Activated T-cell treated with anti-CD3 and anti-CD28 coated beads, Interleukin-2, amount 50 U/mL, for 4 hours (primary cell): ENCODE results near the gene SENP7. TPM values are rescaled to one million over a fixed set of nuclear protein-coding genes. Genes with fewer than 3 reads are reported as not detected.
"Not testable (repeated sequence)": the region's sequence is repeated elsewhere in the genome, so short reads cannot be mapped to it uniquely, and the experiment has no call there.

ENCODE experiments used
- ATAC-seq, 2 donors: fragments of 200-7000 bp; cut with Tn5 transposase; one replicate each; pipeline ENCODE4 v1.10.0; 2021
- DNase-seq: peaks from one replicate; pipeline ENCODE4 v3.0.0-alpha.2; 2020
- H3K27me3 Mint-ChIP-seq: one replicate; pipeline ENCODE4 v1.8.0; 2021; ENCODE audit warnings: low read depth, mixed read lengths
- H3K36me3 Mint-ChIP-seq: one replicate; pipeline ENCODE4 v1.8.0; 2022; ENCODE audit warnings: mixed read lengths; ENCODE audit not compliant: insufficient read depth
- H3K4me1 Mint-ChIP-seq: one replicate; pipeline ENCODE4 v1.8.0; 2021; ENCODE audit warnings: low read depth, mixed read lengths
- H3K4me3 Mint-ChIP-seq: one replicate; pipeline ENCODE4 v1.8.0; 2021; ENCODE audit warnings: mild to moderate bottlenecking, moderate library complexity, mixed read lengths
- H3K9me3 Mint-ChIP-seq: one replicate; pipeline ENCODE4 v1.8.0; 2021; ENCODE audit warnings: mixed read lengths
- total RNA-seq, 3 donors: library from RNA; stranded (reverse); gene quantifications; one replicate each; pipeline ENCODE4 v1.2.1, GENCODE V29; 2021

The SENP7 gene
- total RNA-seq, 3 donors from 2014 or later, result 3.0 to 4.6 (median 4.0) TPM

DNA sequence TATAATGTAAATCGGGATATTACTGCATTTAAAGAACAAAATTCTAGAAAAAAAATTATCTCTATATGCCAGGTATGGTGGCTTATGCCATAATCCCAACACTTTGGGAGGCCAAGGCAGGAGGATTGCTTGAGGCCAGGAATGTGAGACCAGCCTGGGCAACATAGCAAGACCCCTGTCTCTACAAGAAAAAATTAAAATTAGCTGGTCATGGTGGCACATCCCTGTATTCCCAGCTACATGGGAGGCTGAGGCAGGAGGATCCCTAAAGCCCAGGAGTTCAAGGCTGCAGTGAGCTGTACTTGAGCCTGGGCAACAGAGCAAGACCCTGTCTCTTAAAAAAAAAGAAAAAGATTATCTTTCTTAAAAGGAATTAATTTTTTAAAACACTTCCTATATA, 12.8 kb downstream of the SENP7 start:
- no peaks in the 10 kb centered on the region for H3K9me3 Mint-ChIP-seq
- DNase-seq, result no peak
- peaks cover 40% of the 10 kb centered on the region for H3K4me1 Mint-ChIP-seq
- H3K27me3 Mint-ChIP-seq, result no peaks in the 10 kb centered on the region
- ATAC-seq, result no peak
- H3K4me3 Mint-ChIP-seq, result no peak overlapping the region
- peaks cover 28% of the 10 kb centered on the region for H3K36me3 Mint-ChIP-seq

DNA sequence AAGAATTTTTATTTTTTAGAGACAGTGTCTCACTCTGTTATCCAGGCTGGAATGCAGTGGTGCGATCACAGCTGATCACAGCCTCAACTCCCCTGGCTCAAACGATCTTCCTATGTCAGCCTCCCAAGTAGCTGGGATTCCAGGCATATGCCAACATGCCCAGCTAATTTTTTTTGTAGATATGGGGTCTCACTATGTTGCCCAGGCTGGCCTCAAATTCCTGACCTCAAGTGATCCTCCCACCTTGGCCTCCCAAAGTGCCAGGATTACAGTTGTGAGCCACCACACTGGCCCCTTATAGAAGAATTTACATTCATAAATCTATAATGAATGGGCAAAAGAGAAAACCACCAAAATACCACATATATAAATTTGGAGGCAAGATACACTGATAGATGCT, 15.2 kb downstream of the SENP7 start:
- Mint-ChIP-seq H3K4me1 (peaks cover 41% of the 10 kb centered on the region), H3K9me3 (no peaks in the 10 kb centered on the region), H3K36me3 (peaks cover 34% of the 10 kb centered on the region), H3K27me3 (no peaks in the 10 kb centered on the region), H3K4me3 (no peak overlapping the region)
- no peak for ATAC-seq
- DNase-seq, result no peak

DNA sequence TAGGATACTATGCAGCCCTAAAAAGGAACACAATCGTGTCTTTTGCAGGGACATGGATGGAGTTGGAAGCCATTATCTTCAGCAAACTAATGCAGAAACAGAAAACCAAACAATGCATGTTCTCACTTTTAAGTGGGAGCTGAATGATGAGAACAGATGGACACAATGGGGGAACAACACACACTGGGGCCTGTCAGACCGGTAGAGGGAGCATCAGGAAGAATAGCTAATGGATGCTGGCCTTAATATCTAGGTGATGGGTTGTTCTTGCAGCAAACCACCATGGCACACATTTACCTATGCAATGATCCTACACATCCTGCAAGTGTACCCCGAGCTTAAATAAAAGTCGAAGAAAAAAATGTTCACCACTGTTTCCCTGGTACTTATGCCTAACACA, 17.5 kb downstream of the SENP7 start:
- DNase-seq (no peak), ATAC-seq (no peak)
- H3K36me3 Mint-ChIP-seq, result peaks cover 36% of the 10 kb centered on the region
- no peak overlapping the region for H3K4me3 Mint-ChIP-seq
- H3K4me1 Mint-ChIP-seq, result peaks cover 32% of the 10 kb centered on the region
- H3K27me3 Mint-ChIP-seq, result no peaks in the 10 kb centered on the region
- no peaks in the 10 kb centered on the region for H3K9me3 Mint-ChIP-seq

DNA sequence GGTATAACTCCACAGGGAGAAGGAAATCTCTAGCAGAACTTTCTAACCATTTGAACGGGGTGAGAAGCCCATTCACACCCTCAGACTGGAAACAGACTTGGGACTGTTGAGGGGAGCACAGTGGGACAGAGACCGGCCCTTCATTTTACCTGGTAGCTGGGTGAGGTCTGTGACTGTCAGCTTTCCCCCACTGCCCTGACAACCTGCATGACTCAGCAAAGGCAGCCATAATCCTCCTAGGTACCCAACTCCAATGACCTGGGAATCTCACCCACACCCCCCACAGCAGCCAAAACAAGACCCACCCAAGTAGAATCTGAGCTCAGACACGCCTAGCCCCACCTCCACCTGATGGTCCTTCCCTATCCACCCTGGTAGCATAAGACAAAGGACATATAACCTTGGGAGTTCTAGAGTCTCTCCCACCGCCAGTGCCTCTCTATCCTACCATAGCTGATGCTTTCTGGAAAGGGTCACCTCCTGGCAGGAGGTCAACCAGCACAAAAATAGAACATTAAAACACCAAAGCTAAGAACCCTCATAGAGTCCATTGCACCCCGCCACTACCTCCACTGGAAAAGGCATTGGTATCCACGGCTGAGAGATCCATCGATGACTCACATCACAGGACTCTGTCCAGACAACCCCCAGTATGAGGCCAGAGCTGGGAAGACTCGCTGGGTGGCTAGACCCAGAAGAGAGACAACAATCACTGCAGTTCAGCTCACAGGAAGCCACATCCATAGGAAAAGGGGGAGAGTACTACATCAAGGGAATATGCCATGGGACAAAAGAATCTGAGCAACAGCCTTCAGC, 28.0 kb downstream of the SENP7 start:
- no peak for DNase-seq
- H3K36me3 Mint-ChIP-seq, result peaks cover 57% of the 10 kb centered on the region
- no peak for ATAC-seq
- H3K27me3 Mint-ChIP-seq, result no peaks in the 10 kb centered on the region
- H3K4me1 Mint-ChIP-seq, result peaks cover 66% of the 10 kb centered on the region
- peaks cover 4% of the 10 kb centered on the region for H3K9me3 Mint-ChIP-seq
- H3K4me3 Mint-ChIP-seq, result no peak overlapping the region

DNA sequence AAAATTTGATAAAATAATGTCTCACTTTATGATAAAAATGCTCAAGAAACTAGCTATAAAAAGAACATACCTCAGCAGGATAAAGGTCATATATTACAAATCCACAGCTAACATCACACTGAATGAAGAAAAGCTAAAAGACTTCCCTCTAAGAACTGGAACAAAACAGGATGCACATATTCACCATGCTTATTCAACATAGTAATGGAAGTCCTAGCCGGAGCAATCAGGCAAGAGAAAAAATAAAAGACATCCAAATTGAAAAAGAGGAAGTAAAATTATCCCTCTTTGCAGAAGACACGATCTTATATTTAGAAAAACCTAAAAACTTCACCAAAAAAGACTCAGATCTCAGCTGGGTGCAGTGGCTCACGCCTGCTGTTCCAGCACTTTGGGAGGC, 34.0 kb downstream of the SENP7 start:
- ATAC-seq (no peak), DNase-seq (no peak)
- Mint-ChIP-seq H3K9me3 (peaks cover 4% of the 10 kb centered on the region), H3K4me1 (peaks cover 50% of the 10 kb centered on the region), H3K36me3 (peaks cover 65% of the 10 kb centered on the region), H3K4me3 (no peak overlapping the region), H3K27me3 (no peaks in the 10 kb centered on the region)

DNA sequence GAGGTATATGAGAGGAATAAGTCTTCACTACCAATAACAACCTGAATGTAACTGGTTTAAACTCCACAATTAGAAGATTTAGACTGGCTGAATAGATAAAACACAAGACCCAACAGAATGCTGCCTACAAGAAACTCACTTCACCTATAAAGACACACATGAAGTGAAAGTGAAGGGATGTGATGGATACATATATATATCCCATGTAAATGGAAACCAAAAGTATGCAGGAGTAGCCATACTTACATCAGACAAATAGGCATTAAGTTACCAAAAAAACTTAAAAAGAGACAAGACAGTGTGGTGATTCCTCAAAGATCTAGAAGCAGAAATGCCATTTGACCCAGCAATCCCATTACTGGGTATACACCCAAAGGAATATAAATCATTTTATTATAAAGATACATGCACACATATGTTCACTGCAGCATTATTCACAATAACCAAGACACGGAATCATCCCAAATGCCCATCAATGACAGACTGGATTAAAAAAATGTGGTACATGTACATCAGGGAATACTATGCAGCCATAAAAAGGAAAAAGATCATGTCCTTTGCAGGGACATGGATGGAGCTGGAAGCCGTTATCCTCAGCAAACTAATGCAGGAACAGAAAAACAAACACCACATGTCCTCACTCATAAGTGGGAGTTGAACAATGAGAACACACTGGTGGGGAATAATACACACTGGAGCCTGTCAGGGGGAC, 38.0 kb downstream of the SENP7 start:
- H3K9me3 Mint-ChIP-seq, H3K4me3 Mint-ChIP-seq, ATAC-seq, H3K27me3 Mint-ChIP-seq, DNase-seq: not testable (repeated sequence)
- peaks cover 46% of the 10 kb centered on the region for H3K36me3 Mint-ChIP-seq
- H3K4me1 Mint-ChIP-seq, result peaks cover 37% of the 10 kb centered on the region

DNA sequence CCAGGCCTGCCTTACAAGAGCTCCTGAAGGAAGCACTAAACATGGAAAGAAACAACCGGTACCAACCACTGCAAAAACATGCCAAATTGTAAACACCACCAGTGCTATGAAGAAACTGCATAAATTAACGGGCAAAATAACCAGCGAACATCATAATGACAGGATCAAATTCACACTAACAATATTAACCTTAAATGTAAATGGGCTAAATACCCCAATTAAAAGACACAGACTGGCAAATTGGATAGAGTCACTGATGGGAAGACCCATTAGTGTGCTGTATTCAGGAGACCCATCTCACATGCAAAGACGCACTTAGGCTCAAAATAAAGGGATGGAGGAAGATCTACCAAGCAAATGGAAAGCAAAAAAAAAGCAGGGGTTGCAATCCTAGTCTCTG, 44.3 kb downstream of the SENP7 start:
- not testable (repeated sequence) for H3K9me3 Mint-ChIP-seq, H3K27me3 Mint-ChIP-seq, DNase-seq, H3K4me3 Mint-ChIP-seq, ATAC-seq
- H3K4me1 Mint-ChIP-seq, result peaks cover 52% of the 10 kb centered on the region
- peaks cover 19% of the 10 kb centered on the region for H3K36me3 Mint-ChIP-seq

DNA sequence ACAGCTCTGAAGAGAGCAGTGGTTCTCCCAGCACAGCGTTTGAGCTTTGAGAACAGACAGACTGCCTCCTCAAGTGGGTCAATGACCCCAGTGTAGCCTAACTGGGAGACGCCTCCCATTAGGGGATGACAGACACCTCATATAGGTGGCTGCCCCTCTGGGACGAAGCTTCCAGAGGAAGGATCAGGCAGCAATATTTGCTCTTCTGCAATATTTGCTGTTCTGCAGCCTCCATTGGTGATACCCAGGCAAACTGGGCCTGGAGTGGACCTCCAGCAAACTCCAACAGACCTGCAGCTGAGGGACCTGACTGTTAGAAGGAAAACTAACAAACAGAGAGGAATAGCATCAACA, 45.7 kb downstream of the SENP7 start:
- H3K9me3 Mint-ChIP-seq, ATAC-seq, DNase-seq, H3K4me3 Mint-ChIP-seq, H3K27me3 Mint-ChIP-seq: not testable (repeated sequence)
- Mint-ChIP-seq H3K36me3 (peaks cover 19% of the 10 kb centered on the region), H3K4me1 (peaks cover 54% of the 10 kb centered on the region)

DNA sequence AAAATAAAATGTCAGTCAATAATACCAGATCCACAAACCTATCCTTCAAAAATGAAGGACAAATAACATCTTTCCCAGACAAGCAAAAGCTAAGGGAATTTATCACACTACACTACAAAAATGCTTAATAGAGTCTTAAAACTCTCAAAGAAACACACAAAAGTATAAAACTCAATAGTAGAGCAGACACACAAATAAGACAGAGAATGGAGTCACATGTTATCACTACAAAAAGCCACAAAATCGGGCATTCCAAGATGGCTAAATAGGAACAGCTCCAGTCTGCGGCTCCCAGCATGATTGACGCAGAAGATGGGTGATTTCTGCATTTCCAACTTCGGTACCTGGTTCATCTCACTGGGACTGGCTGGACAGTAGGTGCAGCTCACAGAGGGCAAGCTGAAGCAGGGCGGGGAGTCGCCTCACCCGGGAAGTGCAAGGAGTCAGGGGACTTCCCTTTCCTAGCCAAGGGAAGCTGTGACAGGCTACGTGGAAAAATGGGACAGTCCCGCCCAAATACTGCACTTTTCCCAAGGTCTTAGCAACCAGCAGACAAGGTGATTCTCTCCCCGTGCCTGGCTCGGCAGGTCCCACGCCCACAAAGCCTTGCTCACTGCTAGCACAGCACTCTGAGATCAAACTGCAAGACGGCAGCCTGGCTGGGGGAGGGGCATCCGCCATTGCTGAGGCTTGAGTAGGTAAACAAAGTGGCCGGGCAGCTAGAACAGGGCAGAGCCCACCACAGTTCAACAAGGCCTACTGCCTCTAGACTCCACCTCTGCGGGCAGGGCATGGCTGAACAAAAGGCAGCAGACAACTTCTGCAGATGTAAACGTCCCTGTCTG, 46.3 kb downstream of the SENP7 start:
- no peak overlapping the region for H3K4me3 Mint-ChIP-seq
- peak in 1 of 2 donors; percentile 91 for ATAC-seq
- DNase-seq, result peak; percentile 64
- peaks cover 21% of the 10 kb centered on the region for H3K36me3 Mint-ChIP-seq
- no peaks in the 10 kb centered on the region for H3K27me3 Mint-ChIP-seq
- H3K4me1 Mint-ChIP-seq, result peaks cover 54% of the 10 kb centered on the region
- H3K9me3 Mint-ChIP-seq, result peaks cover 3% of the 10 kb centered on the region

DNA sequence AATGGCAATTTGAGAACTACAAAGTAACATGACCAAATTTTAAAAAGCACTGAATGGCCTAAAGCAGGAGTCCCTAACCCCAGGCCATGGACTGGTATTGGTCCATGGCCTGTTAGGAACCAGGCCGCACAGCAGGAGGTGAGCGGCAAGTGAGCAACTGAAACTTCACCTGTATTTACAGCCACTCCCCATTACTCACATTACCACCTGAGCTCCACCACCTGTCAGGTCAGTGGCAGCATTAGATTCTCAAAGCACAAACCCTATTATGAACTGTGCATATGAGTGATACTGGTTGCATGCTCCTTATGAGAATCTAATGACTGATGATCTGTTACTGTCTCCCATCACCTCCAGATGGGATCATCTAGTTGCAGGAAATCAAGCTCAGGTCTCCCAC, 48.8 kb downstream of the SENP7 start:
- no peak overlapping the region for H3K4me3 Mint-ChIP-seq
- H3K4me1 Mint-ChIP-seq, result peaks cover 58% of the 10 kb centered on the region
- H3K9me3 Mint-ChIP-seq, result peaks cover 4% of the 10 kb centered on the region
- ATAC-seq, result no peak
- no peaks in the 10 kb centered on the region for H3K27me3 Mint-ChIP-seq
- no peak for DNase-seq
- H3K36me3 Mint-ChIP-seq, result peaks cover 25% of the 10 kb centered on the region

DNA sequence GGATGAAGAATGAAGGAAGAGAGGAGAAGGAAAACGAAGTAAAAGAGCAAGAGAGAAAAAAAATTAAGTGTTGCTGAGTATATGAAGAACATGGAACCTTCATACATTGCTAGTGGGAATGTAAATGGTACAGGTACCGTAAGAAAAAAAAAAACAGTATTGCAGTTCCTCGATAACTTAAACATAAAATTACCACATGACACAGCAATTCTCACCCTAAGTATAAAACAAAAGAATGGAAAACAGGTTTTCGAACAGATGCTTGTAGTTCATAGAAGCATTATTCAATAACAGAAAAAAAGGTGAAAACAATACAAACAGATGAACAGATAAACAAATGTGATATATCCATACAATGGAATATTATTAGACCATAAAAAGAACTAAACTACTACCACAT, 51.6 kb downstream of the SENP7 start:
- Mint-ChIP-seq H3K27me3 (no peaks in the 10 kb centered on the region), H3K9me3 (peaks cover 4% of the 10 kb centered on the region), H3K4me3 (no peak overlapping the region), H3K36me3 (peaks cover 24% of the 10 kb centered on the region), H3K4me1 (peaks cover 34% of the 10 kb centered on the region)
- DNase-seq, result no peak
- ATAC-seq, result no peak

DNA sequence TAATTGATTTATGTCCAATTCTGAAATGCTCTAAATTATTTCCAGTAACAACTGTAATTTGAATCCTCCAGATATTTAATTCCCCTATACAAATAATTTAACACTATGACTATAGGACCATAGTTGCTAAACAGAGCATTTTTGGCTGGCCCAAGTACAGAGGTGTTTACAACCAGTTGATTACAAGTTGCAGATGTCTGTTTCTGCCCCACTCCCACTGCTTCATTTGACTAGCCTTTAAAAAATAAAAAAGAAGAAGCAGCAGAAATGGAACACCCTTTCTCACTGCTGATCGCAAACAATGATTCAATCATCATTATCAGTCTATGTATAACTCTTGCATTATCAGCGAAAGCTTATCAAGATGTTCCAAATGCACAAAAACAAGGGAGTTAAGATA, 54.6 kb downstream of the SENP7 start:
- Mint-ChIP-seq H3K36me3 (peaks cover 28% of the 10 kb centered on the region), H3K4me1 (peaks cover 23% of the 10 kb centered on the region), H3K9me3 (peaks cover 4% of the 10 kb centered on the region), H3K27me3 (no peaks in the 10 kb centered on the region), H3K4me3 (no peak overlapping the region)
- DNase-seq (no peak), ATAC-seq (no peak)

DNA sequence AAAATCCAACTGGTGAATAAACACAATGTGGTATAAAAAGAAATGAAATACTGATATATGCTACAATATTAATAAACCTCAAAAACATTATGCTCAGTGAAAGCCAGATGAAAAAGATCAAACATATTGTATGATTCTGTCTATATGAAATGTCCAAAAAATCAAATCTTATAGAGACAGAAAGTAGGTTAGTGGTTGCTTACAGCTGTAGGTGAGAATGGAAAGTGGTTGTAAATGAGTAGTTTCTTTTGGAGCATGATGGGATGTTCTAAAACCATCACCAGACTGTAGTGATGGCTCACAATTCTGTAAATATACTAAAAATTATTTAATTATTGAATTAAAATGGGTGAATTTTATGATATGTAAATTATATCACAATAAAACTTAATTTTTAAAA, 58.4 kb downstream of the SENP7 start:
- Mint-ChIP-seq H3K4me1 (peaks cover 21% of the 10 kb centered on the region), H3K36me3 (peaks cover 30% of the 10 kb centered on the region), H3K4me3 (no peak overlapping the region), H3K9me3 (no peaks in the 10 kb centered on the region), H3K27me3 (no peaks in the 10 kb centered on the region)
- DNase-seq (no peak), ATAC-seq (no peak)

DNA sequence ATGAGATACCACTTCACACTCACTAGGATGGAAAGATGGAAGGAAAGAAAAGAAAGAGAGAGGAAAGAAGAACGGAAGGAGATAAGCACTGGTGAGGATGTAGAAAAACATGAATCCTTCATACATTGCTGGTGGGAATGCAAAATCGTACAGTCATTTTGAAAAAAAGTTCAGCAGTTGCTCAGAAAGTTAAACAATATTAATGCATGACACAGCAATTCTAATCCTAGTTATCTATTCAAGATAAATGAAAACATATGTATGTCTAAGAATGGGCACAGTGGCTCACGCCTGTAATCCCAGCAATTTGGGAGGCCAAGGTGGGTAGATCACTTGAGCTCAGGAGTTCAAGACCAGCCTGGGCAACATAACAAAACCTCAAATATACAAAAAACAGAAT, 59.1 kb downstream of the SENP7 start:
- Mint-ChIP-seq H3K4me3 (no peak overlapping the region), H3K36me3 (peaks cover 35% of the 10 kb centered on the region)
- ATAC-seq, result no peak

More for the DNA sequence above, 59.1 kb downstream of the SENP7 start:
- H3K9me3 Mint-ChIP-seq, result peaks cover 1% of the 10 kb centered on the region
- DNase-seq, result no peak
- peaks cover 19% of the 10 kb centered on the region for H3K4me1 Mint-ChIP-seq
- H3K27me3 Mint-ChIP-seq, result no peaks in the 10 kb centered on the region
